ENCODE data around the gene PAQR9.

The PAQR9 gene

GRCh38 chr3:142946861-142947260 is 16.6 kb downstream of the PAQR9 start:
- H4K8ac ChIP-seq (ENCODE audit: low read depth, low read length) = no peak overlapping the region
- H3K9ac ChIP-seq (ENCODE audit: low read length) = no peak overlapping the region
- H3K27me3 ChIP-seq (ENCODE audit: insufficient read depth, low read length, poor library complexity) = no peaks in the 10 kb centered on the region
- DNase-seq = peak; percentile 51
- no peaks in the 10 kb centered on the region for H3K79me2 ChIP-seq (ENCODE audit: control insufficient read depth, insufficient read depth, low read length)
- H3K4me3 ChIP-seq (ENCODE audit: low read length) = no peak overlapping the region
- H2BK5ac ChIP-seq (ENCODE audit: low read length) = no peak overlapping the region
- H3K4me1 ChIP-seq (ENCODE audit: control insufficient read depth, low read depth, low read length) = no peaks in the 10 kb centered on the region
- no peak overlapping the region for H3K4ac ChIP-seq (ENCODE audit: low read depth, low read length)
- H2AK5ac ChIP-seq (ENCODE audit: low read length) = no peak overlapping the region
- no peak overlapping the region for H3K27ac ChIP-seq (ENCODE audit: low read depth, low read length)
- no peaks in the 10 kb centered on the region for H3K36me3 ChIP-seq (ENCODE audit: control insufficient read depth, insufficient read depth, low read length)
- H3K4me2 ChIP-seq (ENCODE audit: low read length) = no peak overlapping the region
- no peak overlapping the region for H2BK15ac ChIP-seq (replicated peaks; ENCODE audit: low read depth)
- no peak overlapping the region for H3K23ac ChIP-seq (ENCODE audit: low read length)
- no peak overlapping the region for H3K18ac ChIP-seq (ENCODE audit: low read length)
- no peak overlapping the region for H3K56ac ChIP-seq (ENCODE audit: low read length)
- no peaks in the 10 kb centered on the region for H3K79me1 ChIP-seq (ENCODE audit: low read length)
- no peak overlapping the region for H2BK120ac ChIP-seq (ENCODE audit: low read depth, low read length)
- WGBS (ENCODE audit: extremely low coverage, insufficient coverage, low lambda C conversion rate) = no CpG with 5 or more reads among the region's 8 CpGs
- no peak overlapping the region for H4K5ac ChIP-seq (ENCODE audit: low read length)

GRCh38 chr3:142945023-142945422 is 18.5 kb downstream of the PAQR9 start:
- no peak overlapping the region for H2BK120ac ChIP-seq (ENCODE audit: low read depth, low read length)
- no peak overlapping the region for H4K5ac ChIP-seq (ENCODE audit: low read length)
- H3K56ac ChIP-seq (ENCODE audit: low read length) = no peak overlapping the region
- no peak overlapping the region for H3K4me3 ChIP-seq (ENCODE audit: low read length)
- no peak overlapping the region for H2AK5ac ChIP-seq (ENCODE audit: low read length)
- H3K23ac ChIP-seq (ENCODE audit: low read length) = no peak overlapping the region
- H2BK5ac ChIP-seq (ENCODE audit: low read length) = no peak overlapping the region
- no peak overlapping the region for H2BK15ac ChIP-seq (replicated peaks; ENCODE audit: low read depth)
- H3K9ac ChIP-seq (ENCODE audit: low read length) = no peak overlapping the region
- H3K27me3 ChIP-seq (ENCODE audit: insufficient read depth, low read length, poor library complexity) = no peaks in the 10 kb centered on the region
- no peak overlapping the region for H3K27ac ChIP-seq (ENCODE audit: low read depth, low read length)
- H3K36me3 ChIP-seq (ENCODE audit: control insufficient read depth, insufficient read depth, low read length) = no peaks in the 10 kb centered on the region
- no CpG with 5 or more reads among the region's 4 CpGs for WGBS (ENCODE audit: extremely low coverage, insufficient coverage, low lambda C conversion rate)
- no peaks in the 10 kb centered on the region for H3K4me1 ChIP-seq (ENCODE audit: control insufficient read depth, low read depth, low read length)
- no peaks in the 10 kb centered on the region for H3K79me2 ChIP-seq (ENCODE audit: control insufficient read depth, insufficient read depth, low read length)
- no peak for DNase-seq
- H3K18ac ChIP-seq (ENCODE audit: low read length) = no peak overlapping the region
- H3K4me2 ChIP-seq (ENCODE audit: low read length) = no peak overlapping the region
- H3K79me1 ChIP-seq (ENCODE audit: low read length) = no peaks in the 10 kb centered on the region
- no peak overlapping the region for H4K8ac ChIP-seq (ENCODE audit: low read depth, low read length)
- no peak overlapping the region for H3K4ac ChIP-seq (ENCODE audit: low read depth, low read length)

GRCh38 chr3:142944342-142944741 is 19.1 kb downstream of the PAQR9 start:
- DNase-seq = no peak
- Histone ChIP-seq H3K23ac (ENCODE audit: low read length) (no peak overlapping the region), H4K8ac (ENCODE audit: low read depth, low read length) (no peak overlapping the region), H2AK5ac (ENCODE audit: low read length) (no peak overlapping the region), H3K4me2 (ENCODE audit: low read length) (no peak overlapping the region), H3K56ac (ENCODE audit: low read length) (no peak overlapping the region), H2BK5ac (ENCODE audit: low read length) (no peak overlapping the region), H2BK15ac (replicated peaks; ENCODE audit: low read depth) (no peak overlapping the region), H3K27me3 (ENCODE audit: insufficient read depth, low read length, poor library complexity) (no peaks in the 10 kb centered on the region), H3K27ac (ENCODE audit: low read depth, low read length) (no peak overlapping the region), H3K79me1 (ENCODE audit: low read length) (no peaks in the 10 kb centered on the region), H3K79me2 (ENCODE audit: control insufficient read depth, insufficient read depth, low read length) (no peaks in the 10 kb centered on the region), H3K4me3 (ENCODE audit: low read length) (no peak overlapping the region), H2BK120ac (ENCODE audit: low read depth, low read length) (no peak overlapping the region), H3K18ac (ENCODE audit: low read length) (no peak overlapping the region), H3K36me3 (ENCODE audit: control insufficient read depth, insufficient read depth, low read length) (no peaks in the 10 kb centered on the region), H4K5ac (ENCODE audit: low read length) (no peak overlapping the region), H3K4me1 (ENCODE audit: control insufficient read depth, low read depth, low read length) (no peaks in the 10 kb centered on the region), H3K4ac (ENCODE audit: low read depth, low read length) (no peak overlapping the region), H3K9ac (ENCODE audit: low read length) (no peak overlapping the region)
- no CpG with 5 or more reads among the region's 4 CpGs for WGBS (ENCODE audit: extremely low coverage, insufficient coverage, low lambda C conversion rate)

DNA sequence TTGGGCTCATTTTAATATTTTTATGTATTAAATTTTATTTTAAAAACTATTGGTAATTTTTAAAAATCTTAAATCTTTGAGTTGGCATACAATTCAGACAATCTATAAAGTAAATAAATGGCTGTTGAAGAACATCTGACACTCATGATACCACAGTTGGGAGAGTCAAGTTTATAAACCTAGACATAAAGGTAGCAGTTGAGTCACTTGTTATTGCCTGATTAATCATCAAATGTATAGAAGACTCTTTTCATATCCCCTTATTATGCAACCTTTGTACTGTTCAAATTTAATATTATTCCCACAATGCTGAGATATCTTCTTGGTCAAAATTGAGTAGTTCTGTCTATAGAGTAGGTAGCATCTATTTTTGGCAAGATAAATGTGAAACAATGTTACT is 19.6 kb downstream of the PAQR9 start:
- no peaks in the 10 kb centered on the region for H3K79me1 ChIP-seq (ENCODE audit: low read length)
- no peak overlapping the region for H3K4me3 ChIP-seq (ENCODE audit: low read length)
- H3K56ac ChIP-seq (ENCODE audit: low read length) = no peak overlapping the region

DNA sequence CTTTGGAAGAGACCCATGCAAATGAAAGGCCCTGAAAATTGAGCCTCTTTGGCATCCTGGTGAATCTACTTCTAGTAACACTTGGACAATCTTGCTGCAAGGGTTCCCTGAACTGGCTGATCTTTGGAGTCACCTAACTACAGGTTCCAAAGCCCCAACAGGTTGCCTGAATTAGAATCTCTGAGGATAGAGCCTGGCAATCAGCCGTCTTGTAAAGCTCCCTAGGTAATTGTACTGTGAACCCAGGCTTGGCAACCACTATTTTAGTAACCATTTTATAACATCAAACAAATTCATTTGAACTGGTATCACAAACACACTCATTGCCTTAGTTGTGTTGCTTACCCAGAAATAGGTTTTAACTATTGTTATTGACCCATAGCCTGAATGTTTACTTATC is 20.1 kb downstream of the PAQR9 start:
- Histone ChIP-seq H2BK15ac (replicated peaks; ENCODE audit: low read depth) (no peak overlapping the region), H2BK120ac (ENCODE audit: low read depth, low read length) (no peak overlapping the region), H3K18ac (ENCODE audit: low read length) (no peak overlapping the region), H3K36me3 (ENCODE audit: control insufficient read depth, insufficient read depth, low read length) (no peaks in the 10 kb centered on the region), H3K9ac (ENCODE audit: low read length) (no peak overlapping the region), H4K5ac (ENCODE audit: low read length) (no peak overlapping the region), H3K4ac (ENCODE audit: low read depth, low read length) (no peak overlapping the region), H3K4me2 (ENCODE audit: low read length) (no peak overlapping the region), H3K23ac (ENCODE audit: low read length) (no peak overlapping the region), H3K4me3 (ENCODE audit: low read length) (no peak overlapping the region), H3K56ac (ENCODE audit: low read length) (no peak overlapping the region), H3K27ac (ENCODE audit: low read depth, low read length) (no peak overlapping the region), H3K79me2 (ENCODE audit: control insufficient read depth, insufficient read depth, low read length) (no peaks in the 10 kb centered on the region), H3K79me1 (ENCODE audit: low read length) (no peaks in the 10 kb centered on the region), H3K4me1 (ENCODE audit: control insufficient read depth, low read depth, low read length) (no peaks in the 10 kb centered on the region), H2BK5ac (ENCODE audit: low read length) (no peak overlapping the region), H4K8ac (ENCODE audit: low read depth, low read length) (no peak overlapping the region), H2AK5ac (ENCODE audit: low read length) (no peak overlapping the region), H3K27me3 (ENCODE audit: insufficient read depth, low read length, poor library complexity) (no peaks in the 10 kb centered on the region)
- no CpG with 5 or more reads among the region's 1 CpG for WGBS (ENCODE audit: extremely low coverage, insufficient coverage, low lambda C conversion rate)
- no peak for DNase-seq

More for the DNA sequence above, 19.6 kb downstream of the PAQR9 start:
- Histone ChIP-seq H4K8ac (ENCODE audit: low read depth, low read length) (no peak overlapping the region), H3K18ac (ENCODE audit: low read length) (no peak overlapping the region), H3K9ac (ENCODE audit: low read length) (no peak overlapping the region), H3K4me1 (ENCODE audit: control insufficient read depth, low read depth, low read length) (no peaks in the 10 kb centered on the region), H2BK120ac (ENCODE audit: low read depth, low read length) (no peak overlapping the region), H3K27me3 (ENCODE audit: insufficient read depth, low read length, poor library complexity) (no peaks in the 10 kb centered on the region), H2BK15ac (replicated peaks; ENCODE audit: low read depth) (no peak overlapping the region), H3K36me3 (ENCODE audit: control insufficient read depth, insufficient read depth, low read length) (no peaks in the 10 kb centered on the region), H3K4me2 (ENCODE audit: low read length) (no peak overlapping the region), H3K23ac (ENCODE audit: low read length) (no peak overlapping the region), H2AK5ac (ENCODE audit: low read length) (no peak overlapping the region), H2BK5ac (ENCODE audit: low read length) (no peak overlapping the region), H3K27ac (ENCODE audit: low read depth, low read length) (no peak overlapping the region), H3K4ac (ENCODE audit: low read depth, low read length) (no peak overlapping the region), H3K79me2 (ENCODE audit: control insufficient read depth, insufficient read depth, low read length) (no peaks in the 10 kb centered on the region), H4K5ac (ENCODE audit: low read length) (no peak overlapping the region)
- DNase-seq = no peak

GRCh38 chr3:142941373-142942123 is 21.9 kb downstream of the PAQR9 start:
- Histone ChIP-seq H2BK15ac (replicated peaks; ENCODE audit: low read depth) (no peak overlapping the region), H4K5ac (ENCODE audit: low read length) (no peak overlapping the region), H3K4ac (ENCODE audit: low read depth, low read length) (no peak overlapping the region), H3K27ac (ENCODE audit: low read depth, low read length) (no peak overlapping the region), H3K4me2 (ENCODE audit: low read length) (no peak overlapping the region), H3K79me2 (ENCODE audit: control insufficient read depth, insufficient read depth, low read length) (no peaks in the 10 kb centered on the region), H4K8ac (ENCODE audit: low read depth, low read length) (no peak overlapping the region), H3K4me3 (ENCODE audit: low read length) (no peak overlapping the region), H2AK5ac (ENCODE audit: low read length) (no peak overlapping the region), H3K79me1 (ENCODE audit: low read length) (no peaks in the 10 kb centered on the region), H3K27me3 (ENCODE audit: insufficient read depth, low read length, poor library complexity) (no peaks in the 10 kb centered on the region), H2BK120ac (ENCODE audit: low read depth, low read length) (no peak overlapping the region), H3K23ac (ENCODE audit: low read length) (no peak overlapping the region), H3K18ac (ENCODE audit: low read length) (no peak overlapping the region), H3K9ac (ENCODE audit: low read length) (no peak overlapping the region), H3K4me1 (ENCODE audit: control insufficient read depth, low read depth, low read length) (no peaks in the 10 kb centered on the region), H3K56ac (ENCODE audit: low read length) (no peak overlapping the region), H3K36me3 (ENCODE audit: control insufficient read depth, insufficient read depth, low read length) (no peaks in the 10 kb centered on the region), H2BK5ac (ENCODE audit: low read length) (no peak overlapping the region)
- no CpG with 5 or more reads among the region's 8 CpGs for WGBS (ENCODE audit: extremely low coverage, insufficient coverage, low lambda C conversion rate)
- DNase-seq = no peak
